Upper lobe of right lung (tissue), 1 donor: ENCODE results near the gene BHLHE40. TPM values are rescaled to one million over a fixed set of nuclear protein-coding genes. Genes with fewer than 3 reads are reported as not detected.

Experiments used
- ATAC-seq: fragments of 200-7000 bp; cut with Tn5 transposase; one replicate; pipeline ENCODE4 v1.9.1; 2020; ENCODE audit warnings: mild to moderate bottlenecking, moderate library complexity
- DNase-seq: peaks from one replicate; pipeline ENCODE4 v3.0.0-alpha.2; 2020
- H3K27ac ChIP-seq: fragments of 200-600 bp; one replicate; pipeline ENCODE4 v1.8.0; 2022
- H3K27me3 ChIP-seq: fragments of 200-600 bp; one replicate; pipeline ENCODE4 v1.8.0; 2022; ENCODE audit warnings: mild to moderate bottlenecking
- H3K36me3 ChIP-seq: fragments of 200-600 bp; one replicate; pipeline ENCODE4 v1.8.0; 2022
- H3K4me1 ChIP-seq: fragments of 200-600 bp; one replicate; pipeline ENCODE4 v1.8.0; 2022
- H3K4me3 ChIP-seq: fragments of 200-600 bp; one replicate; pipeline ENCODE4 v1.8.0; 2022; ENCODE audit warnings: mild to moderate bottlenecking
- H3K9me3 ChIP-seq: fragments of 200-600 bp; one replicate; pipeline ENCODE4 v1.8.0; 2022
- intact Hi-C: fragments of 100-400 bp; cut with DNase I; formaldehyde crosslinking; loops from one replicate; pipeline ENCODE4 v1.11.0; 2022
- total RNA-seq: library from RNA; stranded (reverse); fragmentation: NEBNext Ultra II Directional; extraction: Animal tissue kit (Norgen Biotek cat#: 25700); gene quantifications from one replicate; pipeline ENCODE4 v1.2.1, GENCODE V29; 2021
- TF ChIP-seq, protein P1 (sequence below): fragments of 200-600 bp; IDR thresholded peaks from one replicate; pipeline ENCODE4 v1.8.0; 2022; ENCODE audit warnings: antibody characterized with exemption
- donor health status: DM: no; HTN: yes; CAD: no; lungs with severe emphysema.

BHLHE40 gene
- total RNA-seq, 1 donor from 2014 or later: 97.1 TPM

DNA sequence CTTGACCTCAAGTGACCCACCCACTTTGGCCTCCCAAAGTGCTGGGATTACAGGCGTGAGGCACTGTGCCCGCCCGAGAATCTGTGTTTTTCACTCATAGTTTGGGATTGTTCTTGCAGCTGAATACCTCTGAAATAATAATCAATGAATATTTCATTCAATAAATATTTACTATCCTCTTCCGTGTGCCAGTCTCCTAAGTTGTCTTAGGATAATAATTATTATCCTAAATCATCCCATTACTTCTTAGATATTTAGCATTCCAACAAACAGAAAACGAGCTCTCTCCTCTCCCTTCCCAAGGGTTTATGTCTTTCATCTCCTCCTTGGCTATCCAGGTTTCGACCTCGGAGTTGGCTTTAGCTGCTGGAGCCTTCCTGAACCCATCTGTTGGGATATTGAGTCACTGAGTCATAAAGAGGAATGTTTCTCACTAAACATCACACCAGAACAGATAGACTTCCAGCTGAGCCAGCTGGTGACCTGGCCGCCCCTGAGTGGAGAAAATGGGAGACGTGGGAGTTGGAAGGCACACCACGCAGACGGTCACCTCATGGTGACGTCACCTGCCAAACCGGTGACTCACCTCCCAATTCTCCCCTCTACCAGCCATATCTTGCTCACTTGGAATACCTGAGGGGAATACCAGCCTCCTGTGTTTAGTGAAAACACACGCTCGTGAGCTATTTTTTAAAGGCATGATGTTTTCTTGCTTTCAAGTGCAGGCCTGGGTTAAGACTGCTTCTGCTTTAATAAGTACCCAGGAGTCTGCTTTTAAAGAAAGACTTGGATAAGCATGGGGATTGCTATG lies 43.9 kb downstream of the BHLHE40 start:
- DNase-seq: no peak
- peak; percentile 25 for ATAC-seq
- Histone ChIP-seq H3K27ac (peak overlapping the region; percentile 11), H3K4me1 (peaks cover 10% of the 10 kb centered on the region), H3K27me3 (no peaks in the 10 kb centered on the region), H3K36me3 (no peaks in the 10 kb centered on the region), H3K9me3 (no peaks in the 10 kb centered on the region), H3K4me3 (no peak overlapping the region)
- TF ChIP-seq, protein P1, sequence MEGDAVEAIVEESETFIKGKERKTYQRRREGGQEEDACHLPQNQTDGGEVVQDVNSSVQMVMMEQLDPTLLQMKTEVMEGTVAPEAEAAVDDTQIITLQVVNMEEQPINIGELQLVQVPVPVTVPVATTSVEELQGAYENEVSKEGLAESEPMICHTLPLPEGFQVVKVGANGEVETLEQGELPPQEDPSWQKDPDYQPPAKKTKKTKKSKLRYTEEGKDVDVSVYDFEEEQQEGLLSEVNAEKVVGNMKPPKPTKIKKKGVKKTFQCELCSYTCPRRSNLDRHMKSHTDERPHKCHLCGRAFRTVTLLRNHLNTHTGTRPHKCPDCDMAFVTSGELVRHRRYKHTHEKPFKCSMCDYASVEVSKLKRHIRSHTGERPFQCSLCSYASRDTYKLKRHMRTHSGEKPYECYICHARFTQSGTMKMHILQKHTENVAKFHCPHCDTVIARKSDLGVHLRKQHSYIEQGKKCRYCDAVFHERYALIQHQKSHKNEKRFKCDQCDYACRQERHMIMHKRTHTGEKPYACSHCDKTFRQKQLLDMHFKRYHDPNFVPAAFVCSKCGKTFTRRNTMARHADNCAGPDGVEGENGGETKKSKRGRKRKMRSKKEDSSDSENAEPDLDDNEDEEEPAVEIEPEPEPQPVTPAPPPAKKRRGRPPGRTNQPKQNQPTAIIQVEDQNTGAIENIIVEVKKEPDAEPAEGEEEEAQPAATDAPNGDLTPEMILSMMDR: no peak
- intact Hi-C loops: loop anchor here (10.0 kb wide), 1 partner anchor 308 kb away; no protein-coding TSS in a partner anchor

DNA sequence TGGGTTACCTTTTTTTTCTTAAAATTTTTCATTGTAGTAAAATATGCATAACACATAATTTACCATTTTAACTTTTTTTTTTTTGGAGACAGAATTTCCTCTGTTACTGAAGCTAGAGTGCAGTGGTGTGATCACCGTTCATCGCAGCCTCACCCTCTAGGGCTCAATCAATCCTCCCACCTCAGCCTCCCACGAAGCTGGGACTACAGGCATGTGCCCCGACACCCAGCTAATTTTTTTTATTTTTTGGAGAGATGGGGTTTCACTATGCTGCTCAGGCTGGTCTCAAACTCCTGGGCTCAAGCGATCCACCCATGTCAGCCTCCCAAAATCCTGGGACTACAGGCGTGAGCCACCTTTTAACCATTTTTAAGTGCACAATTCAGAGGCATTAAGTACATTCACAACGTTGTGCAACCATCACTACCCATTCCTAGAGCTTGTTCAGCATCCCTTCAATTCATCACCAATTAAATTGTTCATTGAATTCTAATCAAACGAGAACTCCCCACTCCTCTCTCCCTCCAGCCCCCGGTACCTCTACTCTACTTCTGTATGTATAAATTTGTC lies 44.6 kb downstream of the BHLHE40 start:
- peaks cover 7% of the 10 kb centered on the region for H3K4me1 ChIP-seq
- H3K36me3 ChIP-seq: no peaks in the 10 kb centered on the region
- H3K27me3 ChIP-seq: no peaks in the 10 kb centered on the region
- DNase-seq (no peak), ATAC-seq (no peak)
- no peaks in the 10 kb centered on the region for H3K9me3 ChIP-seq
- H3K4me3 ChIP-seq: no peak overlapping the region
- peak overlapping the region; percentile 11 for H3K27ac ChIP-seq
- TF ChIP-seq, protein P1: no peak
- intact Hi-C loops: loop anchor here (10.0 kb wide), 1 partner anchor 309 kb away; no protein-coding TSS in a partner anchor

DNA sequence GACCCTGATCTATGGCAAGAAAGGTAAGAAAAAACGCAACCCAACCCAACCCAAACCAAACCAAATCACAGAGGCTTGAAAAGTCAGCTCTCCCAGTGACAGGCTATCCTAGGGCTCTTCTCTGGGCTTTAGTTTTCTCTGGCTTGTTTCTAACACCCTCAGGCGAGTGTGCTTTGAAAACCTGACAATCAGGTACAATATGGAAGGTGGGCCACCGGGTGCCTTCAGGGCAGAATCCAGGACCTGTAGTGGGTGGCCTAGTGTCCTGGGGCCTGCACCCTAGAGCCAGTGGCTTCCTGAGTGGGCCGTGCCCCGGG lies 46.8 kb downstream of the BHLHE40 start:
- Histone ChIP-seq H3K4me1 (peaks cover 3% of the 10 kb centered on the region), H3K4me3 (peak overlapping the region; percentile 52), H3K36me3 (no peaks in the 10 kb centered on the region), H3K9me3 (no peaks in the 10 kb centered on the region), H3K27me3 (no peaks in the 10 kb centered on the region), H3K27ac (peak overlapping the region; percentile 76)
- DNase-seq (no peak), ATAC-seq (no peak)
- intact Hi-C loops: loop anchor here (10.0 kb wide), 1 partner anchor 311 kb away; no protein-coding TSS in a partner anchor
- TF ChIP-seq, protein P1: no peak

DNA sequence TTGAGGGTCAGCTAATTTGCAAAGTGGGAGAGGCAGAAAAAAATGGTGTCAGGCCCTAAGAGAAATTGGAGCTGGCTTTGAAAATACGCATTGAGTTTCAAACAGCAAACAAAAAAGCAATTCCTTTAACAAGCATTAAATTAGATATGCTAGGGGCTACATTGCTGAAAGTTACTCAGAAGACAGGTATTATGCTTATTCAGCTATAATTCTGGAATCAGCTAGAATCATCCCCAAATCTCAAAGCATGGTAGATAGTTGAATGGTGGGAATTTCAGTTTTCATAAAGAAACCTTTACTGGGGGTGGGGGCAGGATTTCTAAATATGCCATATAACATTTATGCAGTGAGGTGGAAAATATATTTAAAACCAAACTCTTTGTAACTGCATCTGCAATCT lies 50.5 kb downstream of the BHLHE40 start:
- Histone ChIP-seq H3K9me3 (no peaks in the 10 kb centered on the region), H3K36me3 (no peaks in the 10 kb centered on the region), H3K27ac (no peak overlapping the region), H3K27me3 (no peaks in the 10 kb centered on the region), H3K4me1 (peaks cover 3% of the 10 kb centered on the region), H3K4me3 (no peak overlapping the region)
- DNase-seq (no peak), ATAC-seq (no peak)
- TF ChIP-seq, protein P1: no peak
- intact Hi-C loops: loop anchor here (10.0 kb wide), 1 partner anchor 315 kb away; no protein-coding TSS in a partner anchor

DNA sequence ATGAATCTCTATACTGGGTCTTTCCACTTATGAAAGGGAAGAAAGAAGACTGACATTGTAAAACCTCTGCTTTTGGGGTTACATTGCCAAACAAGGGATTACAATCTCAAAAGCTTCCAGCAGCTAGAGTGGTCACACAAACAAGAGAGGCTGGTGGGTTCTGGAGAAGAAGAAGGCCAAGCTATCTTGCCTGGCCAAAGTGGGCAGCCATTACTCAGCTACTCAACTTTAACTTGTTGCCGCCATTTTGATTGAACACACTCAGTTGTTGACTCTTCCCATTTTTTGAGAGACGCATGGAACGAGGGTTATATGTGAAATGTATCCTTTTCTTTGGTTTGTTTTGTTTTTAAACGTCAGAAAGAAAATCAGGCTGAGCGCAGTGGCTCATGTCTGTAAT lies 50.9 kb downstream of the BHLHE40 start:
- no peaks in the 10 kb centered on the region for H3K36me3 ChIP-seq
- TF ChIP-seq, protein P1: no peak
- no peak overlapping the region for H3K27ac ChIP-seq
- no peak overlapping the region for H3K4me3 ChIP-seq
- intact Hi-C loops: no loop called here
- no peak for DNase-seq
- no peak for ATAC-seq
- H3K4me1 ChIP-seq: peaks cover 3% of the 10 kb centered on the region
- H3K27me3 ChIP-seq: no peaks in the 10 kb centered on the region
- H3K9me3 ChIP-seq: no peaks in the 10 kb centered on the region
